ENCODE data around the gene SUMF2. TPM values are rescaled to one million over a fixed set of nuclear protein-coding genes. Genes with fewer than 3 reads are reported as not detected.

The SUMF2 gene
- total RNA-seq, 4 donors from 2014 or later = 61.2 to 110 (median 86.5) TPM

DNA sequence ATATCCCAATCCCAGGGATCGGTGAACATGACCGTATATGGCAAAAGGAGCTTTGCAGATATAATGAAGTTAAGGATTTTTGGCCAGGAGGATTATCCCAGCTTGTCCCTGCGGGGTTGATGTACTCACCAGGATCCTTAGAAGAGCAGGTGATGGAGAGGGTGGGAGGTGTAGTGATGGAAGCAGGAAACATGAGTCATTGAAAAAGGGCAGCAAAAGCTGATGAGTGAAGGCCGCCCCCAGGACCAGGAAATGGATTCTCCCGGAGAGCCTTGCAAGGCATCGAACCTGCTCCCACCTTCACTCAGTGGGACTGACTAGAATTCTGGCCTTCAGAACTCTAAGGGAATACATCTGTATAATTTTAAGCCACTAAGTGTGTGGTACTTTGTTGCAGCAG lies 57.4 kb downstream of the SUMF2 start:
- TF ChIP-seq, protein P1, sequence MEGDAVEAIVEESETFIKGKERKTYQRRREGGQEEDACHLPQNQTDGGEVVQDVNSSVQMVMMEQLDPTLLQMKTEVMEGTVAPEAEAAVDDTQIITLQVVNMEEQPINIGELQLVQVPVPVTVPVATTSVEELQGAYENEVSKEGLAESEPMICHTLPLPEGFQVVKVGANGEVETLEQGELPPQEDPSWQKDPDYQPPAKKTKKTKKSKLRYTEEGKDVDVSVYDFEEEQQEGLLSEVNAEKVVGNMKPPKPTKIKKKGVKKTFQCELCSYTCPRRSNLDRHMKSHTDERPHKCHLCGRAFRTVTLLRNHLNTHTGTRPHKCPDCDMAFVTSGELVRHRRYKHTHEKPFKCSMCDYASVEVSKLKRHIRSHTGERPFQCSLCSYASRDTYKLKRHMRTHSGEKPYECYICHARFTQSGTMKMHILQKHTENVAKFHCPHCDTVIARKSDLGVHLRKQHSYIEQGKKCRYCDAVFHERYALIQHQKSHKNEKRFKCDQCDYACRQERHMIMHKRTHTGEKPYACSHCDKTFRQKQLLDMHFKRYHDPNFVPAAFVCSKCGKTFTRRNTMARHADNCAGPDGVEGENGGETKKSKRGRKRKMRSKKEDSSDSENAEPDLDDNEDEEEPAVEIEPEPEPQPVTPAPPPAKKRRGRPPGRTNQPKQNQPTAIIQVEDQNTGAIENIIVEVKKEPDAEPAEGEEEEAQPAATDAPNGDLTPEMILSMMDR (IDR thresholded peaks at IDR 0.05) = no peak
- TF ChIP-seq POLR2A (IDR thresholded peaks at IDR 0.05) = no peak
- intact Hi-C loops (cut with DNase I; ENCODE audit: low total_unique reads) = no loop called here

DNA sequence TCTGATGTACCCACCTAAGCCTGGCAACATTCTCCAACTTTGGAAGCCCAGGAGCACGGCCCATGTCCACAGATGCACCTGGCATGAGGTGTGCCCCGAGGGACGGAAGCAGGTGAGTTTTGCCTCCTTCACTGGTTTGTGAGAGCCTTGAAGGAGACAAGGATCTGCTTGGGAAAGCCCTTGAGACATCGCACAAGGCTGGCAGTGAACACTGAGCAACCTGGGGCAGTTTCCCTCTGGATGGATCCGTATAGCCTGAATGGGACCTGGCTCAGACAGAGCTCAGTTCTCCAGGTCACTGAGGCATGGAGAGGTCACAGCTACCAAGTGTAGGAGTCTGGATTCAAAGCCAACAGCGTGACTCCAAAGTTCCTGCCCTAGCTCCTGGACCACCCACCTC lies 60.9 kb downstream of the SUMF2 start:
- no peak overlapping the region for H3K4me3 ChIP-seq
- H3K4me1 ChIP-seq = no peaks in the 10 kb centered on the region
- H3K27ac ChIP-seq = no peak overlapping the region
- H3K36me3 ChIP-seq = no peaks in the 10 kb centered on the region
- DNase-seq = no peak
- intact Hi-C loops (cut with DNase I; ENCODE audit: low total_unique reads) = no loop called here
- no peaks in the 10 kb centered on the region for H3K9me3 ChIP-seq
- TF ChIP-seq POLR2A (IDR thresholded peaks at IDR 0.05) = no peak
- TF ChIP-seq, protein P1 (IDR thresholded peaks at IDR 0.05) = no peak
- H3K27me3 ChIP-seq = no peaks in the 10 kb centered on the region

More for the DNA sequence above, 57.4 kb downstream of the SUMF2 start:
- H3K4me1 ChIP-seq = no peaks in the 10 kb centered on the region
- no peaks in the 10 kb centered on the region for H3K36me3 ChIP-seq
- no peak overlapping the region for H3K27ac ChIP-seq
- no peak for DNase-seq
- no peaks in the 10 kb centered on the region for H3K27me3 ChIP-seq
- no peaks in the 10 kb centered on the region for H3K9me3 ChIP-seq
- no peak overlapping the region for H3K4me3 ChIP-seq

DNA sequence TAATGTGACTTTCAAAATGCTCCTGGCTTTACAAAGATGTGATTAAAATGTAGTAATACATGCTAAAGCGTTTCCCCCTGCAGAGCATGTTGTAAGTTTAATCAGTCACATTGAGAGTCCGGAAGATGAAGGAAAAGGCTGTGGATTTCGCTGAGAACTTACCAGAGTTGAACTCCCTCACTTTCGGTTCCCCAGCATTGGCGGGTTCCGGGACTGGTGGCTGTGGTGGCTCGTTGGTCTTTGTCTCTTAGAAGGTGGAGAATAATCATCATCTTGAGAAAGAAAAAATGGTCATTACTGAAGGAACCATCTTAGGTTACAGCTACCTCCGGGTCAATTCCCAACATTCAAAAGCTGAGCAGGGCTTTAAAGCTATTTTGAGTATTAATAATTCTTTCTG lies 61.7 kb downstream of the SUMF2 start:
- no peaks in the 10 kb centered on the region for H3K27me3 ChIP-seq
- no peak overlapping the region for H3K27ac ChIP-seq
- H3K4me1 ChIP-seq = no peaks in the 10 kb centered on the region
- DNase-seq = no peak
- H3K4me3 ChIP-seq = no peak overlapping the region
- H3K36me3 ChIP-seq = no peaks in the 10 kb centered on the region
- TF ChIP-seq, protein P1 (IDR thresholded peaks at IDR 0.05) = no peak
- TF ChIP-seq POLR2A (IDR thresholded peaks at IDR 0.05) = no peak
- no peaks in the 10 kb centered on the region for H3K9me3 ChIP-seq
- intact Hi-C loops (cut with DNase I; ENCODE audit: low total_unique reads) = no loop called here

DNA sequence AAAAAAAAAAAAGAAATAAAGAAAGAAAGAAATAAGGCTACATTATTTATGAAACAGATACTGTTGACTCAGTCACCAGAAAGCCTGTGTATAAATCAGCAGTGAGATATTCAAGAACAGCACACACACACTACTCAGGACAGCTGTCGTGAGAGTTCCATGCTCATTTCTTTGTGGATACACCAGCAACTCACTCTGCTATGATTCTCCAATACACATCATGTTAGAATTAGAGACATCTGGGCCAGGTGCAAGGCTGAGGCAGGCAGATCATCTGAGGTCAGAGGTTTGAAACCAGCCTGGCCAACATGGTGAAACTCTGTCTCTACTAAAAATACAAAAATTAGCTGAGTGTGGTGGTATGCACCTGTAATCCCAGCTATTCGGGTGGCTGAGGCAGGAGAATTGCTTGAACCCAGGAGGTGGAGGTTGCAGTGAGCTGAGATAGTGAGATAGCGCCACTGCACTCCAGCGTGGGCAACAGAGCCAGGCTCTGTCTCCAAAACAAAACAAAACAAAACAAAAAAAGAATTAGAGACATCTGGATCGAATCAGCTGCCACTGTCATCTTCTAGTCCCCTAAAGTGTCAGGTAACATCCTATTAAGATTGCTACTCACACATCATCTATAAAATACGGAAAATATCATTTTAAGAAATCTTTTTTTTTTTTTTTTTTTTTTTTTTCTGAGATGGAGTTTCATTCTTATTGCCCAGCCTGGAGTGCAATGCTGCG lies 63.3 kb downstream of the SUMF2 start:
- Histone ChIP-seq H3K27ac (no peak overlapping the region), H3K4me1 (no peaks in the 10 kb centered on the region), H3K36me3 (no peaks in the 10 kb centered on the region), H3K4me3 (no peak overlapping the region), H3K9me3 (no peaks in the 10 kb centered on the region), H3K27me3 (no peaks in the 10 kb centered on the region)
- intact Hi-C loops (cut with DNase I; ENCODE audit: low total_unique reads) = no loop called here
- no peak for DNase-seq
- TF ChIP-seq, protein P1 (IDR thresholded peaks at IDR 0.05) = no peak
- no peak for TF ChIP-seq POLR2A (IDR thresholded peaks at IDR 0.05)

Small RNAs within 50 kb of the gene (small RNA-seq; reads per million reads assigned to genes)
- not detected for gene SNORA15
- gene SNORA22B = not detected

Other genes starting within 250 kb of the SUMF2 start
- gene SEPTIN14, start 201.5 kb upstream of the SUMF2 start, total RNA-seq = not detected
- 10 to 100 TPM in 1 of 4 donors, 1 to 10 TPM in 2, under 1 TPM in 1; 0.26 to 28.4 (median 6.7) TPM for gene ZNF713, start 176.8 kb upstream of the SUMF2 start, total RNA-seq
- gene MRPS17, start 112.4 kb upstream of the SUMF2 start, total RNA-seq = 10 to 100 TPM in 2 of 4 donors, 1 to 10 TPM in 2; 3.2 to 20.9 (median 8.0) TPM
- gene NIPSNAP2, start 99.7 kb upstream of the SUMF2 start, total RNA-seq = 10 to 100 TPM; 51.8 to 80.6 (median 69.9) TPM
- 10 to 100 TPM in 3 of 4 donors, 1 to 10 TPM in 1; 4.5 to 25.6 (median 16.7) TPM for gene PSPH, start 12.8 kb upstream of the SUMF2 start, total RNA-seq
- 100 to 1,000 TPM in 3 of 4 donors, 10 to 100 TPM in 1; 88.0 to 255 (median 194) TPM for gene CCT6A, start 12.5 kb upstream of the SUMF2 start, total RNA-seq
- 1 to 10 TPM in 1 of 4 donors, under 1 TPM in 1, not detected in 2; 0.97 to 4.7 TPM for gene PHKG1, start 28.7 kb downstream of the SUMF2 start, total RNA-seq
- gene CHCHD2, start 42.2 kb downstream of the SUMF2 start, total RNA-seq = 100 to 1,000 TPM; 193 to 900 (median 353) TPM
- not detected for gene NUPR2, start 52.1 kb downstream of the SUMF2 start, total RNA-seq